Endothelial cell of umbilical vein (primary cell): ENCODE data around the gene ECD. TPM values are rescaled to one million over a fixed set of nuclear protein-coding genes. Genes with fewer than 3 reads are reported as not detected.

Source experiments
- BruUV-seq: library from RNA; stranded (reverse); fragments of 400-500 nt; replicated peaks from 2 replicates; lab custom pipeline; 2021; lab: Mats Ljungman, UMichigan
- CTCF ChIA-PET: fragments of 300-600, 350-600 bp; sonication (Branson Sonifier 250); formaldehyde crosslinking; loops from one replicate; lab custom pipeline; 2021; ENCODE audit warnings: antibody characterized with exemption, inconsistent platforms; lab: Charles Lee
- POLR2A ChIA-PET: fragments of 300-600, 350-600 bp; sonication (Branson Sonifier 250); formaldehyde crosslinking; loops from one replicate; lab custom pipeline; 2021; ENCODE audit warnings: antibody characterized with exemption, inconsistent platforms; lab: Charles Lee
- DNase-seq: peaks from one replicate; pipeline ENCODE4 v3.0.0-alpha.2; 2011; ENCODE audit warnings: low read depth, low spot score
- FAIRE-seq: peaks from 2 replicates; lab custom pipeline; 2011; peaks lifted over from hg19 to GRCh38; lab: Jason Lieb, UNC
- H2AFZ ChIP-seq: 2 replicates; pipeline ENCODE4 v1.6.0; 2012; ENCODE audit warnings: low read depth, low read length, control low read depth, inconsistent platforms
- H3K27ac ChIP-seq: 2 replicates; pipeline ENCODE4 v1.5.1; 2011; ENCODE audit warnings: low read depth, mild to moderate bottlenecking, control low read depth, low read length, moderate library complexity; ENCODE audit not compliant: insufficient read depth
- H3K27me3 ChIP-seq, 2 experiments: 2 replicates each; pipeline versions ENCODE4 v1.6.0 to v1.6.1; 2011; ENCODE audit warnings: low read length in 2 of 2, mixed read lengths in 1 of 2; ENCODE audit not compliant: control insufficient read depth in 2 of 2, insufficient read depth in 2 of 2
- H3K36me3 ChIP-seq, 2 experiments: 2 replicates in 1 of 2; 3 replicates in 1 of 2; pipeline ENCODE4 v1.5.1; 2011; ENCODE audit warnings: low read length in 2 of 2, mild to moderate bottlenecking in 1 of 2, moderate library complexity in 1 of 2; ENCODE audit not compliant: control insufficient read depth in 2 of 2, insufficient read depth in 2 of 2; ENCODE audit errors: extremely low read depth in 1 of 2
- H3K4me1 ChIP-seq: 3 replicates; pipeline ENCODE4 v1.5.1; 2011; ENCODE audit warnings: mild to moderate bottlenecking, low read length; ENCODE audit not compliant: control insufficient read depth, insufficient read depth; ENCODE audit errors: extremely low read depth
- H3K4me2 ChIP-seq: 2 replicates; pipeline ENCODE4 v1.6.1; 2011; ENCODE audit warnings: low read length, control low read depth, mixed read lengths; ENCODE audit not compliant: insufficient read depth
- H3K4me3 ChIP-seq, 3 experiments: fragments of 200-600 bp in 1 of 3; sonication (generic), shearing (Covaris generic) in 1 of 3; replicated peaks in 1 of 3; 2 replicates each; pipeline ENCODE4 v1.5.1; 2011 to 2016; ENCODE audit warnings: control low read depth in 3 of 3, low read length in 3 of 3, mild to moderate bottlenecking in 2 of 3, inconsistent platforms in 1 of 3, low read depth in 1 of 3, moderate library complexity in 1 of 3; ENCODE audit not compliant: insufficient read depth in 1 of 3
- H3K79me2 ChIP-seq: 2 replicates; pipeline ENCODE4 v1.6.0; 2012; ENCODE audit warnings: low read length, inconsistent platforms; ENCODE audit not compliant: control insufficient read depth, insufficient read depth
- H3K9ac ChIP-seq: replicated peaks from 2 replicates; pipeline ENCODE3; 2011; ENCODE audit warnings: low read length, control low read depth; ENCODE audit not compliant: insufficient read depth; ENCODE audit errors: extremely low read depth
- H3K9me1 ChIP-seq: replicated peaks from 3 replicates; pipeline ENCODE4 v1.6.0; 2011; ENCODE audit warnings: mild to moderate bottlenecking, low read length; ENCODE audit not compliant: control insufficient read depth, insufficient read depth; ENCODE audit errors: extremely low read depth
- H3K9me3 ChIP-seq: replicated peaks from 2 replicates; pipeline ENCODE4 v1.5.1; 2012; ENCODE audit warnings: low read length, inconsistent platforms; ENCODE audit not compliant: control insufficient read depth, insufficient read depth
- H4K20me1 ChIP-seq: replicated peaks from 2 replicates; pipeline ENCODE3; 2011; ENCODE audit warnings: mild to moderate bottlenecking, low read length; ENCODE audit not compliant: control insufficient read depth, insufficient read depth; ENCODE audit errors: extremely low read depth
- EZH2 ChIP-seq: IDR thresholded peaks from 2 replicates; pipeline ENCODE4 v1.6.1; 2012; ENCODE audit warnings: borderline replicate concordance, low read depth, mild to moderate bottlenecking, moderate library complexity, low read length, inconsistent platforms; ENCODE audit not compliant: severe bottlenecking
- FOS ChIP-seq: IDR thresholded peaks from 2 replicates; pipeline ENCODE4 v1.6.1; 2011; ENCODE audit warnings: mild to moderate bottlenecking, low read length, moderate library complexity, borderline replicate concordance; ENCODE audit not compliant: insufficient read depth
- GATA2 ChIP-seq: IDR thresholded peaks from 2 replicates; pipeline ENCODE4 v1.7.0; 2011; ENCODE audit warnings: low read depth, mild to moderate bottlenecking, moderate library complexity, mixed read lengths, low read length; ENCODE audit not compliant: insufficient read length, insufficient read depth
- JUN ChIP-seq: IDR thresholded peaks from 2 replicates; pipeline ENCODE4 v1.6.1; 2011; ENCODE audit warnings: borderline replicate concordance, low read depth; ENCODE audit not compliant: insufficient read length, insufficient read depth
- MYC ChIP-seq: IDR thresholded peaks from one replicate; pipeline ENCODE4 v1.6.1; 2011; ENCODE audit warnings: mild to moderate bottlenecking, low read depth, low read length
- POLR2A ChIP-seq: IDR thresholded peaks from 2 replicates; pipeline ENCODE4 v1.6.1; 2012; ENCODE audit warnings: low read depth, mild to moderate bottlenecking, control low read depth, low read length
- POLR2AphosphoS5 ChIP-seq: IDR thresholded peaks from 2 replicates; pipeline ENCODE4 v1.6.1; 2012; ENCODE audit warnings: low read depth, mild to moderate bottlenecking, control low read depth, low read length, moderate library complexity; ENCODE audit not compliant: insufficient read depth
- dilution Hi-C: fragments of 300-500 bp; cut with MboI; formaldehyde crosslinking; loops from one replicate; pipeline ENCODE4 v1.15.0; 2019; ENCODE audit warnings: low sequenced_read_pairs; ENCODE audit not compliant: extremely low pct_ligation_motif_present
- intact Hi-C: fragments of 100-400 bp; cut with micrococcal nuclease; formaldehyde crosslinking; loops from one replicate; pipeline ENCODE4 v1.10.0; 2022
- polyA plus RNA-seq, 4 experiments: library from polyadenylated mRNA; depleted of rRNA in 3 of 4; stranded (reverse) in 3 of 4; unstranded in 1 of 4; fragments of >200 nt; gene quantifications; 2 replicates each; pipeline versions ENCODE4 v1.2.1 to v1.2.3, GENCODE V29; 2011 to 2012; ENCODE audit warnings: missing spikeins in 1 of 4
- total RNA-seq: library from RNA; stranded (reverse); gene quantifications from 2 replicates; pipeline ENCODE4 v1.2.3, GENCODE V29; 2021
- TF ChIP-seq, protein P1 (sequence below), 2 donors: IDR thresholded peaks; 1 replicate in 1 of 2; 2 replicates in 1 of 2; pipeline ENCODE4 v1.5.1; 2011; ENCODE audit warnings: low read length in 2 of 2, mild to moderate bottlenecking in 2 of 2, moderate library complexity in 2 of 2, control low read depth in 1 of 2, inconsistent platforms in 1 of 2, low read depth in 1 of 2; ENCODE audit not compliant: insufficient read depth in 1 of 2; ENCODE audit errors: extremely low read depth in 1 of 2
- TF ChIP-seq, protein P2 (sequence below): IDR thresholded peaks from 2 replicates; pipeline ENCODE4 v1.6.1; 2011; ENCODE audit not compliant: insufficient read depth, insufficient read length

The ECD gene
- total and polyA plus RNA-seq, 2 donors (not counting 3 experiments of a cell fraction or from before 2014, with no cell fraction given), result 27.2 to 32.3 TPM

DNA sequence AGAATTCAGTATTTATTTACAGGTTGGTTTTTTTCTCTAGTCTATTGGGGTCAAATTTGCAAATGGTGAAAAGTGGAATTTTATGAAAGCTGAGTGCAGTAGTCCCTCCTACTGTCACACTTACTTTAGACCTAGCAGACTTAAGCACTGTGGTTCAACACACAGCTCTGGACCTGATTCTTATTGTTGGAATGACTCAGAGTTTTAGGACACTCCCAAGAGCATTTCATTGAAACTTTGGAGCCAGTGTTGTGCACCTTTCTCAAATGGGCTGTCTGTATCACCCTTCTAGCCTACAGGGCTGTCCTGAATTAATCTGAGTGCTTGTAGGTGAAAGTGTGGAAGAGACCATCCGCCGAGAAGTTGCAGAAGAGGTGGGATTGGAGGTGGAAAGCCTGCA lies 41.5 kb downstream of the ECD start:
- Histone ChIP-seq H2AFZ (no peak overlapping the region), H3K4me1 (no peaks in the 10 kb centered on the region), H3K9me3 (no peaks in the 10 kb centered on the region), H3K4me2 (no peak overlapping the region), H3K79me2 (no peaks in the 10 kb centered on the region), H3K27me3 (no peaks in the 10 kb centered on the region), H3K9ac (no peak overlapping the region), H4K20me1 (no peaks in the 10 kb centered on the region), H3K36me3 (peaks cover 8 to 13% of the 10 kb centered on the region in 2 experiments), H3K4me3 (no peak overlapping the region), H3K27ac (no peak overlapping the region), H3K9me1 (no peaks in the 10 kb centered on the region)
- TF ChIP-seq EZH2 (no peak), JUN (no peak)
- TF ChIP-seq, protein P1, sequence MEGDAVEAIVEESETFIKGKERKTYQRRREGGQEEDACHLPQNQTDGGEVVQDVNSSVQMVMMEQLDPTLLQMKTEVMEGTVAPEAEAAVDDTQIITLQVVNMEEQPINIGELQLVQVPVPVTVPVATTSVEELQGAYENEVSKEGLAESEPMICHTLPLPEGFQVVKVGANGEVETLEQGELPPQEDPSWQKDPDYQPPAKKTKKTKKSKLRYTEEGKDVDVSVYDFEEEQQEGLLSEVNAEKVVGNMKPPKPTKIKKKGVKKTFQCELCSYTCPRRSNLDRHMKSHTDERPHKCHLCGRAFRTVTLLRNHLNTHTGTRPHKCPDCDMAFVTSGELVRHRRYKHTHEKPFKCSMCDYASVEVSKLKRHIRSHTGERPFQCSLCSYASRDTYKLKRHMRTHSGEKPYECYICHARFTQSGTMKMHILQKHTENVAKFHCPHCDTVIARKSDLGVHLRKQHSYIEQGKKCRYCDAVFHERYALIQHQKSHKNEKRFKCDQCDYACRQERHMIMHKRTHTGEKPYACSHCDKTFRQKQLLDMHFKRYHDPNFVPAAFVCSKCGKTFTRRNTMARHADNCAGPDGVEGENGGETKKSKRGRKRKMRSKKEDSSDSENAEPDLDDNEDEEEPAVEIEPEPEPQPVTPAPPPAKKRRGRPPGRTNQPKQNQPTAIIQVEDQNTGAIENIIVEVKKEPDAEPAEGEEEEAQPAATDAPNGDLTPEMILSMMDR (IDR thresholded peaks at IDR 0.05; ENCODE audit: extremely low read depth in 1 of 2, insufficient read depth in 1 of 2, low read depth in 1 of 2, low read length in 2 of 2), result no peak
- TF ChIP-seq, protein P2, sequence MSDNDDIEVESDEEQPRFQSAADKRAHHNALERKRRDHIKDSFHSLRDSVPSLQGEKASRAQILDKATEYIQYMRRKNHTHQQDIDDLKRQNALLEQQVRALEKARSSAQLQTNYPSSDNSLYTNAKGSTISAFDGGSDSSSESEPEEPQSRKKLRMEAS, result no peak
- BruUV-seq, result no TSS peak
- ChIA-PET CTCF (interaction anchor here (1.4 kb wide), 1 partner anchor 12 kb away, joined by 5 read pairs; no protein-coding TSS in a partner anchor), POLR2A (no interaction called here)
- FAIRE-seq (no peak), DNase-seq (no peak)
- intact Hi-C loops (no loop called here), dilution Hi-C loops (no loop called here)

DNA sequence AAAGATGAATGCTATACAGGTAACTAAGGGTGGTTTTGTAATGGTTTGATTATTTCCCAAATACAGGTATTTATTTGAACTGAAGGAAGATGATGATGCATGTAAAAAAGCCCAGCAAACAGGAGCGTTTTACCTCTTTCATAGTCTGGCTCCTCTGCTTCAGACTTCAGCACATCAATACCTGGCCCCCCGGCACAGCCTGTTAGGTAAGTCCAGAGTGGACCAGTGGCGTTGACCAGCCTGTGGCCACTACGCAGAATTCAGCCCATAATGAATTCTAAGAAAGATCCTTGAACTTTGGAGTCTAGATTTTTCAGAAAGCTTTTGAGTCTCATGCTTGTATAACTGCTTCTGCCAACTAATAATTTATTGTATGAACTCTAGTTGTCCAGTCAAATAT lies 47.9 kb downstream of the ECD start:
- Histone ChIP-seq H3K4me2 (no peak overlapping the region), H3K9me3 (no peaks in the 10 kb centered on the region), H3K9me1 (no peaks in the 10 kb centered on the region), H2AFZ (no peak overlapping the region), H3K4me3 (no peak overlapping the region), H3K4me1 (peaks cover 12% of the 10 kb centered on the region), H3K27me3 (no peaks in the 10 kb centered on the region), H3K79me2 (no peaks in the 10 kb centered on the region), H3K9ac (no peak overlapping the region), H3K27ac (no peak overlapping the region), H4K20me1 (no peaks in the 10 kb centered on the region), H3K36me3 (peaks cover 0 to 1% of the 10 kb centered on the region in 2 experiments)
- ChIA-PET POLR2A (interaction anchor here (0.6 kb wide), 1 partner anchor 43 kb away, joined by 3 read pairs; no protein-coding TSS in a partner anchor), CTCF (no interaction called here)
- BruUV-seq, result no TSS peak
- dilution Hi-C loops (no loop called here), intact Hi-C loops (loop anchor here (2.0 kb wide), 1 partner anchor 23 kb away; the partner anchor contains the start of gene P4HA1)
- DNase-seq (no peak), FAIRE-seq (no peak)
- no peak for TF ChIP-seq MYC
- TF ChIP-seq, protein P2, result no peak
- TF ChIP-seq, protein P1 (IDR thresholded peaks at IDR 0.05; ENCODE audit: extremely low read depth in 1 of 2, insufficient read depth in 1 of 2, low read depth in 1 of 2, low read length in 2 of 2), result no peak
- no peak for TF ChIP-seq JUN
- TF ChIP-seq FOS, result no peak
- TF ChIP-seq POLR2A, result no peak
- TF ChIP-seq POLR2AphosphoS5, result no peak
- no peak for TF ChIP-seq GATA2
- TF ChIP-seq EZH2, result no peak
